IPS-18c (cell line): ENCODE results near the gene HSD17B3.
"Not testable (repeated sequence)": the region's sequence is repeated elsewhere in the genome, so short reads cannot be mapped to it uniquely, and the experiment has no call there.

ENCODE experiments used
- H3K4me3 ChIP-seq: 2 replicates; pipeline ENCODE4 v1.7.0; 2013; ENCODE audit warnings: low read depth, mild to moderate bottlenecking, low read length, moderate library complexity; ENCODE audit not compliant: insufficient read depth
- H3K9me3 ChIP-seq: one replicate; pipeline ENCODE4 v1.6.1; 2013; ENCODE audit warnings: mild to moderate bottlenecking, low read length, moderate library complexity; ENCODE audit not compliant: control insufficient read depth, insufficient read depth

Gene HSD17B3

GRCh38 chr9:96251451-96251850, 50.5 kb downstream of the HSD17B3 start:
- H3K9me3 ChIP-seq = no peaks in the 10 kb centered on the region

GRCh38 chr9:96249746-96250145, 52.2 kb downstream of the HSD17B3 start:
- no peak overlapping the region for H3K4me3 ChIP-seq
- no peaks in the 10 kb centered on the region for H3K9me3 ChIP-seq

More at GRCh38 chr9:96251451-96251850, 50.5 kb downstream of the HSD17B3 start:
- H3K4me3 ChIP-seq = no peak overlapping the region

GRCh38 chr9:96246267-96246671, 55.7 kb downstream of the HSD17B3 start:
- H3K9me3 ChIP-seq = peaks cover 2% of the 10 kb centered on the region
- no peak overlapping the region for H3K4me3 ChIP-seq

GRCh38 chr9:96245399-96245798, 56.6 kb downstream of the HSD17B3 start:
- H3K9me3 ChIP-seq = peaks cover 2% of the 10 kb centered on the region
- no peak overlapping the region for H3K4me3 ChIP-seq

GRCh38 chr9:96243778-96244177, 58.2 kb downstream of the HSD17B3 start:
- Histone ChIP-seq H3K4me3 (no peak overlapping the region), H3K9me3 (peaks cover 2% of the 10 kb centered on the region)

GRCh38 chr9:96242811-96243210, 59.2 kb downstream of the HSD17B3 start:
- H3K4me3 ChIP-seq = no peak overlapping the region
- H3K9me3 ChIP-seq = peaks cover 2% of the 10 kb centered on the region

GRCh38 chr9:96241391-96241809, 60.6 kb downstream of the HSD17B3 start:
- Histone ChIP-seq H3K4me3 (no peak overlapping the region), H3K9me3 (peaks cover 2% of the 10 kb centered on the region)

- no peak overlapping the region for H3K4me3 ChIP-seq
Observed at GRCh38 chr9:96236854-96237550, 65.0 kb downstream of the HSD17B3 start.

GRCh38 chr9:96236337-96236736, 65.6 kb downstream of the HSD17B3 start:
- H3K4me3 ChIP-seq, H3K9me3 ChIP-seq: not testable (repeated sequence)

More at GRCh38 chr9:96236854-96237550, 65.0 kb downstream of the HSD17B3 start:
- peaks cover 2% of the 10 kb centered on the region for H3K9me3 ChIP-seq

GRCh38 chr9:96232539-96233241, 69.3 kb downstream of the HSD17B3 start:
- no peak overlapping the region for H3K4me3 ChIP-seq
- no peaks in the 10 kb centered on the region for H3K9me3 ChIP-seq

GRCh38 chr9:96232164-96232538, 69.8 kb downstream of the HSD17B3 start:
- Histone ChIP-seq H3K4me3 (no peak overlapping the region), H3K9me3 (no peaks in the 10 kb centered on the region)

- Histone ChIP-seq H3K9me3 (no peaks in the 10 kb centered on the region), H3K4me3 (no peak overlapping the region)
Observed at GRCh38 chr9:96230002-96230401, 72.0 kb downstream of the HSD17B3 start.

- Histone ChIP-seq H3K4me3 (no peak overlapping the region), H3K9me3 (peaks cover 2% of the 10 kb centered on the region)
Observed at GRCh38 chr9:96222132-96222531, 79.8 kb downstream of the HSD17B3 start.

- no peak overlapping the region for H3K4me3 ChIP-seq
- peaks cover 5% of the 10 kb centered on the region for H3K9me3 ChIP-seq
Observed at GRCh38 chr9:96219900-96220257, 82.1 kb downstream of the HSD17B3 start.

- peaks cover 5% of the 10 kb centered on the region for H3K9me3 ChIP-seq
- no peak overlapping the region for H3K4me3 ChIP-seq
Observed at GRCh38 chr9:96219026-96219899, 82.7 kb downstream of the HSD17B3 start.

- Histone ChIP-seq H3K9me3 (peaks cover 5% of the 10 kb centered on the region), H3K4me3 (peak overlapping the region; percentile 40)
Observed at GRCh38 chr9:96217754-96218693, 84.0 kb downstream of the HSD17B3 start.

- no peak overlapping the region for H3K4me3 ChIP-seq
- H3K9me3 ChIP-seq = peaks cover 5% of the 10 kb centered on the region
Observed at GRCh38 chr9:96217294-96217707, 84.7 kb downstream of the HSD17B3 start.
